ENCODE data around the gene ZNF581.

- TF ChIP-seq CTCF (IDR thresholded peaks at IDR 0.05) (no peak), POLR2A (IDR thresholded peaks at IDR 0.05) (no peak)
These were observed 13.1 kb downstream of the ZNF581 start for GRCh38 chr19:55656552-55656951.

Measured in thyroid gland (tissue), 4 donors.